GM12878 (cell line): ENCODE results near the gene SALL1.

Source experiments
- FOXK2 ChIP-seq: fragments of 450-650 bp; IDR thresholded peaks from 2 replicates; pipeline ENCODE4 v1.6.1; 2017; ENCODE audit warnings: mild to moderate bottlenecking, moderate library complexity
- POLR2A ChIP-seq: IDR thresholded peaks from 2 replicates; pipeline ENCODE4 v1.6.1; 2011; ENCODE audit warnings: low read depth, mild to moderate bottlenecking, low read length
- SIN3A ChIP-seq: IDR thresholded peaks from 2 replicates; pipeline ENCODE4 v1.6.1; 2012; ENCODE audit warnings: low read depth, low read length, improper control_type of control experiment

- TF ChIP-seq POLR2A (no peak), SIN3A (no peak), FOXK2 (no peak)
Measured at GRCh38 chr16:51137097-51137496, 14.0 kb downstream of the SALL1 start.
